PC-9 (cell line): ENCODE data around the gene TMEM127.

Experiments used
- EZH2 ChIP-seq: fragments of 200-600 bp; sonication (generic); IDR thresholded peaks from 2 replicates; pipeline ENCODE4 v1.8.0; 2017; ENCODE audit warnings: antibody characterized with exemption, low read depth
- TF ChIP-seq, protein P1 (sequence below): fragments of 200-600 bp; sonication (generic); conservative IDR thresholded peaks from 2 replicates; pipeline ENCODE4 v1.6.1; 2017; ENCODE audit warnings: mixed run types, antibody characterized with exemption, mild to moderate bottlenecking, moderate library complexity

DNA sequence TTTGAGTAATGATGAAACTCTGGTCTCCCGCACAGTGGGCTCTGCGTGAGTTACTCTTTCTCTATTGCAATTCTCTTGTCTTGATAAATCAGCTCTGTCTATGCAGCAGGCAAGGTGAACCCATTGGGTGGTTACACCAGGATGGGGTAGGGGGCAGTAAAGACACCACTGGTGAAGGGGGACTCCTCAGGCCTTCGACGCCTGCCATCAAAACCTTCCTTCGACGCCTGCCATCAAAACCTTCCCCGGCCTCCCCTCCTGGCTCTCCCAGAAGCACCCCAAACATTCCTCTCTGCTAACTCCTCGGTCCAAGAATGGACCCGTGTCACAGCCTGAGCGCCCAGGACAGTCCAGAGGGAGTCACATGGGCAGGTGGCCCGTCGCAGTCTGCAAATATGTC, 52.4 kb downstream of the TMEM127 start:
- TF ChIP-seq, protein P1, sequence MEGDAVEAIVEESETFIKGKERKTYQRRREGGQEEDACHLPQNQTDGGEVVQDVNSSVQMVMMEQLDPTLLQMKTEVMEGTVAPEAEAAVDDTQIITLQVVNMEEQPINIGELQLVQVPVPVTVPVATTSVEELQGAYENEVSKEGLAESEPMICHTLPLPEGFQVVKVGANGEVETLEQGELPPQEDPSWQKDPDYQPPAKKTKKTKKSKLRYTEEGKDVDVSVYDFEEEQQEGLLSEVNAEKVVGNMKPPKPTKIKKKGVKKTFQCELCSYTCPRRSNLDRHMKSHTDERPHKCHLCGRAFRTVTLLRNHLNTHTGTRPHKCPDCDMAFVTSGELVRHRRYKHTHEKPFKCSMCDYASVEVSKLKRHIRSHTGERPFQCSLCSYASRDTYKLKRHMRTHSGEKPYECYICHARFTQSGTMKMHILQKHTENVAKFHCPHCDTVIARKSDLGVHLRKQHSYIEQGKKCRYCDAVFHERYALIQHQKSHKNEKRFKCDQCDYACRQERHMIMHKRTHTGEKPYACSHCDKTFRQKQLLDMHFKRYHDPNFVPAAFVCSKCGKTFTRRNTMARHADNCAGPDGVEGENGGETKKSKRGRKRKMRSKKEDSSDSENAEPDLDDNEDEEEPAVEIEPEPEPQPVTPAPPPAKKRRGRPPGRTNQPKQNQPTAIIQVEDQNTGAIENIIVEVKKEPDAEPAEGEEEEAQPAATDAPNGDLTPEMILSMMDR: no peak
- no peak for TF ChIP-seq EZH2
